Measurements from ENCODE around the gene HEMK1.

Gene HEMK1

DNA sequence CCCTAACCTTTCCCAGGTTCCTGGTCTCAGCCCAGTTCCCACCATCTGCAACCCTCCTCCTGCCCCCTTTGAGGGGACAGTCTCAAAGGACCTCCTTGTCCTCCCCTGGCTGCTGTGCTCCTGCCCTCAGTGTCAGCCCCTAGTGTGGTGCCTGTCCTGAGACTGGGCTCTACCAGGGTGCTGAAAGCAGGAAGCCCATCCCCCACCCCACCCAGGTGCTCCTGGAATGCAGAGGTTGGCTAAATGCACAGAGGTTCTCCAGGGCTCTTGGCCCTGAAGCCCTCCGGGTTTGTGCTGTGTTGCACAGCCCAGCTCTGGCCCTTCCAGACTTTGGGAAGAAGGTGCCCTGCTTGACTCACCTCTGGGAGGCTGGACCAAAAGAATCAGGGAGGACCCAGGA is 23.5 kb upstream of the HEMK1 start:
- DNase-seq (ENCODE audit: low spot score): no peak

DNA sequence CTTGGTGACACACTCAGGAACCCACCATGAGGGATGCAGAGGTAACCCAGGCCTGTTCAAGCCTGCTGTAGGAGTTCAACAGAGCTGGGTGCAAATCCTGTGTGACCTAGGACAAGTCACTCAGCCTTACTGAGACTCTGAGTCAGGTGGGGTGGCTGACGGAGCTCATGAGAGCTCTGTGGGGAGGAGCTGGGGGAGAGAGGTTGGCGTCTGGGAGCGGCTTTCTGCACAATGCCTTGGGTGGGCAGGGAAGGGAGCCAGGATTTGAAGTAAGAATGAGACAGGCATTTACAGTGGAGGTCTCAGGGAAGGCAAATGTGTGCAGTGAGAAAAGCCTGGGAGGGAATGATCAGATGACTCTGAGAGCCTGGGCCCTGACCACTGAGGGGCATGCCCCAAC is 20.1 kb upstream of the HEMK1 start:
- no peak for DNase-seq (ENCODE audit: low spot score)

DNA sequence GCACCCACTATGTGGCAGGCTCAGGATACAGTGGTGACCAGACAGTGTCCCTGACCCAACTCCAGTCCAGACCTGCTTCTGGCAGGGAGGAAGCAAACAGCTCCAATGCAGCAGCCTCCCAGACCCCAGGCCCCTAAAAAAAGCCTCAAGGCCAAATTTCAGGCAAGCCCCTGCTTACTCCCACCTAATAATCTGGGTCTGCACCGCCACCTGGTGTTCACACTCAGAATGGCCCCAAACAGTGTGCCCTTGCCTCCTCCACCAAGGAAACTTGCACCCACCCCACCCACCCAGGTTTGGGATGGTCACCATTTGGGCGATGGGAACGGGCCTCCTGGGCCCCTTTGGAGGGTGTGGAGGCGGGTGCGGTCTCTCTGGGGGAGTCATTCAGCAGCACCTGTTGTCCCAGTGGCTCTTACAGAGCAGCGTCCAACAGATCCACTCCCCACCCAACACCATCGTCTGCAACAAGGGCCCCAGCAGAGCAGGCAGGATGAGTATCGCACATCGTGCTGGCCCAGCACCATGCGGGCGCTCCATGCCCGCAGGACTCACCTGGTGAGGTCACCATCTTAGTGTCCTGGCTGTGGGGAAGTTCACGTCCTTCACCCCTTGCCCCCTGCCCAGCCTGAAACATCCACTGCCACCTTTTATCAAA is 19.1 kb upstream of the HEMK1 start:
- peak; percentile 78 for DNase-seq (ENCODE audit: low spot score)

DNA sequence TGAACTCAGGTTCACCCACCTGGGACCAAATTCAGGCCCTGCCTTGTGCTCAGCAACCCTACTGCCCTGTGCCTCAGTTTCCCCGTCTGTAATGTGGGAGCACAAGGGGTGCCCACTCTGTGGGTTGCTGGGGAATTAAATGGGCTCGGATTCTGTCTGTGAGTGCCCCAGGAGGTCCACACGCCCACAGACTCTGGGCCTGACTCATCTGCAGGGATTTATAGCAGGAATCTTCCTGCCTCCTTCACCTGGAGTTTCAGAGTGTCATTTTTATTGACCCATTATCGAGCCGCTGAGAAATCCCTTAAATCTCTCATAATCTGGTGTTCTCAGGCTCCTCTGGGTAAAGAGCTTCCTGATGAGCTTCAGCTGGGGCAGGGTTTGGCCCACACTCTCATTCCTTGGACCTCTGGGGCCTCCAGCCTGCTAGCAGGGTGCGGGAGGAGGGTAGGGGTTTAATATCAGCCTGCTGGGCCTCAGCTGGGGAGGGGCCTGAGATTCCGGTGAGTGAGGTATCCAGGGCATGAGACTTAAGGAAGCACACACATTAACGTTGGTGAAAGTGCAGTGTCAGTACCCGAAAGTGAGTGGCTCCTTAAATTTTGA is 18.2 kb upstream of the HEMK1 start:
- no peak for DNase-seq (ENCODE audit: low spot score)

DNA sequence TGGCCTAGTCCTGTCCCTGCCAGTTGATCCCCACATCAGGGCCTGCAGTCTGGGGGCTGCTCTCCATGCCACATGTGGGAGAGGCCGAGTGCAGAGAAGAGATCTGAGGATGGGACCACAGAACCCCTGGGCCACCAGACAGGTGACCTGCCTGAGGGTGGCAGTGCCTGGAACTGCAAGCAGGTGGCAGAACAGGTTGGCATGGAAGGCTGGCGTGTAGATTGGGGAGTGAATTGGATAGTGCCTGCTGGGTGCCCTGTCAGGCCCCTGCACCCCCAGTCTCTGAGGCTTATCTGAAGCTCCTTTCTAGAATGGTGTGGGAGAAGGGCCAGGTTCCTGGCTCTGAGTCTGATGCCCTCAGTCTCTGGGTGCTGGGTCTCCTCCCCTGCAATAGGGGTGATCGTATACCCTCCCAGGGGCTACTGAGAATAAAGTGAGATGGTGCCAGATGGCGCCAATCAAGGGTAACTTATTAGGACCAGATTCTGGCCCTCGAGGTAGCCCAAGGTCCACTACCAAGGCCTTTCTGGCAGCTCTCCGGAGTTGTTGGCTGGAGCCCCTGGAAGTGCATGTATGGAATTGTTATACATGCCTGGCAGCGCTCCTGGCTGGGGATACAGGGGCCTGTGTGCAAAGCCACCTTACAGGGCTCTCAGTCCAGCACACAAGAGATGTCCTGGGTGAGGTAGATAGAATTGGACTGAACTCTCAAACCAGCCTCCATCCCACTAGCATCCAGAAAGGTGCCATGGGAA is 17.5 kb upstream of the HEMK1 start:
- no peak for DNase-seq (ENCODE audit: low spot score)

DNA sequence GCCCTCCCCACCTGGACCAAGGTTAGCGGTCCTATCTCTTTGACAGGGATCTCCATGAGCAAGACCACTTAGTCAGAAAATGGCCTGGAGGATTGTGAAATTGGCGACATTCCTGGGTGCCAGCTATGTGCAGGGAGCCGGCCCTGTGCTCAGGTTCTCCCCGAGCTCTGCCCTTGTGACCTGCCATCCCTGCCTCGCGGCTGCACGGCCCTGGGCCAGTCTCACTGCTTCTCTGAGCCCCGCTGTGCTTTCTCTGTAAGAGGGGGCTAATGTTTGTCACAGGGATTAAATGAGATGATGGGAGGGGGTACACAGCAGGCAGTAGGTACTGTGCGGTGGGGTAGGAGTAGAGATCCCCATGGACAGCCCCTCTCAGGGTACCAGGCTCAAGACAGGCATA is 16.7 kb upstream of the HEMK1 start:
- no peak for DNase-seq (ENCODE audit: low spot score)

DNA sequence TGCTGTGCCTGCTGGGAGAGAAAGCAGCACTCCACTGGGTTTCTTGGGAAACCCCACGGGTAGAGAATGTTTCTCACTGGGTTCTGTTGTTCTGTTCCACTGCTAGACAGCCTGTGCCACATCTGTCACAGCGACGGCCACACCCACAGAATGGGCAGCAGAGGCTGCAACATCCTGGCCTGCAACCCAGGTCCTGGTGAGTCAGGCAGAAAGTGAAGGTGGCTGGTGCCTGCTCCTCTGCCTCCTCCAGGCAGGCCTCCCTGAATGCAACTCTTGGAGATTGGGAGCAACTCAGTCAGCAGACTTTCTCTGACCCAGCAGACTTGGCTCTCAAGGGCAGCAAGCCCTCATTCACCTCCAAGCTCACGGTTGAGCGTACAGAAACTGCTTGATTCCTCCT is 14.8 kb upstream of the HEMK1 start:
- no peak for DNase-seq (ENCODE audit: low spot score)

DNA sequence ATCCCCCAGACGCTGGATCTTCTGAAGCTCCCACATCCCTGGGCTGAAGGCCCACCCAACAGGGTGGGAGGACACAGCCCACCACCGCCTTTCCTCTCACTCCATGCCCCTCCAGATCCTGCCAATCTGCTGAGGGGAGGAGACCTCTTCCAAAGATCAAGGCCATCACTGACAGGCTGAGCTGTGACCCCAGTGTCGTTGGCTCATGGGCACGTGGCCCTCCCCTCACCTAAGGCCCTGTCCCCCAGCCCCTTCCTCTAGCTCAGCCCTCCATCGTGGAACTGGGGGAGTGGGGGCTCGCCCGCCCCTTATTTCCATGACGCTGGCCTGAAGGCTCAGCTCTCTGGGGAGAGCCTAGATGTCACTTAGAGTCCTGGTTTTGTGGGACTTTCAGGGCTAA is 12.2 kb upstream of the HEMK1 start:
- no peak for DNase-seq (ENCODE audit: low spot score)

DNA sequence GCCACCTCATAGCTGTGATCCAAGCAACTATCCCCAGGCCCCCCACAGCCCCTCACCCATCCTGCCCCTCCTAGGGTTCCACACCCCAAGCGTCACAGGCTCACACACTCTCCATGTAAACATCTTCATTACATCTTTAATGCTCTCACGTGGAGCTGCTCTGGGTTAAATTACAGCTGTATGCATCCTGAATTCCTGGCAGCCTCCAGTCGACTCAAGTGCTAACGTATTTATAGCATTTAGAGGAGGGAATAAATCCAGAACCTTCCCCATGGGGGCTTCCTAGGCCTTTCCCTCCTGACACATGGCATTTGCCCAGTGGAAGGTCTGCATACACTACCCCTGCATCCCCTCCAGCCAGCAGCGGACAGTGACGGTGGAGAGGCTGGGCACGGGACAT is 11.4 kb upstream of the HEMK1 start:
- no peak for DNase-seq (ENCODE audit: low spot score)

DNA sequence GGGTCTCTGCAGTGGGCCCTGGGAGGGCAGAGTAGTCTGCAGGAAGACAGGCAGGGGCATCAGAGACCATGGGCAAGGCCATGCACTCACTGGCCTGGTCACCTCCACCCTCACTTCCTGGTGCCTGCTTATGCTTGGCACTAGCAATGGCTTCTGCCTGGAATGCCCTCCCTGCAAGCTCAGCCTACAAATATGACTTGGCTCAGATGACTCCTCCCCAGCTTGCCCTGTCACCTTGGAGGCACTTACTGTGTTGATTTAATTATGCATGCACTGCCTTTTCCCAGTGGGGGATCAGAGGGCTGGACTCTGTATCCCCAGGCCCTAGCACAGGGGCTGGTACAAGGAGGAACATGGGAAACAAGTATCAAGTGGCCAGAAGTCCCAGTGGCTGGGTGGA is 9.6 kb upstream of the HEMK1 start:
- DNase-seq (ENCODE audit: low spot score): no peak

DNA sequence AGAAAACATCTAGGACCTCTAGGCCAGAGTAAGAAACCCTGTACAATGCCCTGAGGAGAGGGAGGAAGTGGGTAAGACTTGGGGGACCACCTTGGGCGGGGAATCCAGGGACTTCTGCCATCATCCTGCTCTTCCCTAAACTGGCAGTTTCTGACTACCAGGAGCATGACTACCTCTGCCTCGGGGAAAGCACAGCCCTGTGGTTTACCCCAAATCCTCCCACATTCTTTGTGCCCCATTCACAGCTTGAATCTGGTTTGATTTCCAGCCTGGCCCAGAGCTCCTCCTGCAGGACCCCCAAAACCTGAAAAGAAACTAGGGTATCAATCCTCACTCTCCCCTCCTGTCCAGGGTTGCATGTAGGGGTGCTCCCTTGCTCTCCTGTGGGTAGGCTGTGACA is 6.5 kb upstream of the HEMK1 start:
- DNase-seq (ENCODE audit: low spot score): no peak

DNA sequence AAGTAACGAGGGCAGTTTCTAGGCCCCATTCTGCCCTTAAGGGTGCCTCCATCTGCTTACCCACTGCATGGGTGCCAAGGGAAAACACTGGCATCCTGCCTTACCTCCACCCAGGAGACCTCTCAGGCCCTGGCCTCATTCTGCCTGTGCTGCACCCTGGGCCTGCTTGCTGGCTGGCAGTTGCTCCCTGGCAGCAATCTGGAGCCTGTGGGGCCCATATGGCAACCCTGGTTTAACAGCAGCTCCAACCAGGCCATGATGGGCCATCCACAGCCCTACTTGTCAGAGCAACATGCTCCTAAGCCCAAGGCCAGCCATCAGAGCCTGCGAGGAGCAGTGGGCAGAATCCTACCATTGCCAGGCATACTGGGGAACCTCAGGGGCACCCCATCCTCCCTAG is 5.5 kb upstream of the HEMK1 start:
- no peak for DNase-seq (ENCODE audit: low spot score)

DNA sequence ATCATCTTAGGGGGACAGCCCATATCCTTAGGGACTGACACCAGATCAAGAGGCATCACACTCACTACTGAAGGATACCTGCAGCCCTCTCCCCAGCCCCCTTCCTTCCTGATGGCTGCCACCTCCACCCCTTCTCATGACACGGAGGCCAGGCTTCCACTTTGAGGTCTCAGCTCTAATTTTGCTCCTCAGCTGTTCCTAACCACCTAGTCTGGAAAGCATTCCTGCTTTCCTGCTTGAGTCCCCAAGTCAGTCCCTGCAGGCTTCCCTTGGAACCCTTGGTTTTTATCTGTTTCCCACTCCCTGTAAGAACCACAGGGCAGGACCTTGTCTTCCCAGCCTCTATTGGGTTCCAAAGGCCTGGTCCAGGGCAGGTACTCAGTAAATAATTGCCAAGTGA is 5.0 kb upstream of the HEMK1 start:
- DNase-seq (ENCODE audit: low spot score): no peak

DNA sequence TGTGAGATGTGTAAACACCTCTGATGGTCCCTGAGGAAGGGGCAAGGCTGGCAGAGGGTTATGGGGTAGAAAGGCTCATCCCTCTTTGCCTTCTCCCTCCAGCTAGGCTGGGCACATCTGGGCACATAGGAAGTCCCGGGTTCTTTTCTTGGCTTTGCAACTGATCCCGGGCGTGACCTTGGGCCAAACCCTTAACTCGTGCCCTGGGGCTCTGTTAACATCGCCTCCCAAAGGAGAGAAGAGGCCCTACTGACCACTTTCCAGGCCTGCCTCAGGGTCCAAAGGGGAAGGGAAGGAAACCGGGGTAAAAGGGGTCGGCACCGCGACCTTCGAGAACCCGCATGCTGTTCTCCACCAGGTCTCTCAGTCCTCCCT is 2.3 kb upstream of the HEMK1 start:
- no peak for DNase-seq (ENCODE audit: low spot score)

DNA sequence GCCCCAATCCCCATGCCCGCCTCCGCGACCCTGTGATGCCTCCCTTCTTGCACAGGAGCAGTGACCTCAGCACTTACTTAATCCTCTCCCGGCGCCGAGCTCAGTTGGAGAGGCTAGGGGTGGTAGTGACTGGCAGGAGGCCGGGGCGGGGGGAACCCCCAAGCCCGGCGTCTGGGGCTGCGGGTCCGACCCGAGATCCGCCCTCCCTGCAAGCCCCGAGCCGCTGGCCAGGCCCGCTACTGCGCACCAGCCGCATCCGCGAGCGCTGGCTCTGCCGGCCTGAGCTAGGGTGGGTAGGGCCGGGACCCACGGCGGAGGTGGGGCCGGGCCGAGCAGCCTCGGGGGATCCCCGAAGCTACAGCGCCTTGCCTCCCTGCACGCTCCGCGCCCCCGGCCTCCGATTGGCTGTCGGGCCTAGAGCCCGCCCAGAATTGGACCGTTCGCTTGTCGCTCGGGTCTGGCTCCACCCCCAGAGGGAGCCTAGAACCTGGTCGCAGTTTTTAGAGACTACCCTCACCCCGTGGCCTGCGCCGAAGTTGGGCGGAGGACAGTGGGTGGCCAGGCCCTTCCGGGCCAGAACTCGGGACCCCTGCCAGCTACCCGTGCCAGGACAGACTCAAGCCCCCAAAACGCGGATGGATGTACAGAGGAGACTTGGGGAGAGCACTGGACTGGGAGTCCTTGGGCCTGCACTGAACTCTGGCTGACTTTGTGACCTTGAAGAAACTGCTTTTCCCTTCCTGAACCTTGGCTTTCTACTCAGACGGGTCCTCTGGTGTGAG is 1.7 kb upstream of the HEMK1 start, which contains the start of gene C3orf18:
C3orf18 (minus strand) TSS at position 362 of the 782 bp plus-strand sequence. CDS start 2,048 bp downstream, outside the sequence.
- DNase-seq (ENCODE audit: low spot score): peak; percentile 91

DNA sequence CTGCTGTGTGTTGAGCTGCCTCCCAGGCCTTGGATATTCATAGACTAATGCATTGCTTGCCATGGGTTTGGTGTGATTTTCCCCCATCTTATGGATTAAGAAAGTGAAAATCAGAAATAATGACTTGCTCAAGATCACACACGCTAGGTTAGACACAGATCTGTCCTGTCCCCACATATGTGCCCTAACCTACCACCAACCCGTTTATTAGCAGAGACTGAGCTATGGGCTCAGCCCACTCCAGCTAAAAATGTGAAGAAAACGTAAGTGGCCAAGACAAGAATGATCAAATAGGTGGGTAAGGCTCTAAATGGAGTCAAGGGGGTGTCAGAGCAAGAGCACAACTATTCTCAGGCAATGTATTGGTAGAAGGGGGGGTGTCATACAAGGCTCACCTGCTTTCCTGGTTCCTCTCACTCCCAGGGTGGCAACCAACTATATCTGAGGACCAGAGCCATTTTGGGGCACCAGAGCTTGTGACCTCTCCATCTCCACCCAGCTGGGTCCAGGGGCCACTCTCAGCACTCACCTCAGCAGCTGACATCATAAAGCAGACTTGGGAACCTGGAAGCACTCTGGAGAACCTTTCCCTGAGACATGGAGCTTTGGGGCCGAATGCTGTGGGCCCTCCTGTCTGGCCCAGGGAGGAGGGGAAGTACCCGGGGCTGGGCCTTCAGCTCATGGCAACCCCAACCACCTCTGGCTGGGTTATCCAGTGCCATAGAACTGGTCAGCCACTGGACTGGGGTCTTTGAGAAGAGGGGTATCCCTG is 1.4 kb downstream of the HEMK1 start:
- no peak for DNase-seq (ENCODE audit: low spot score)

DNA sequence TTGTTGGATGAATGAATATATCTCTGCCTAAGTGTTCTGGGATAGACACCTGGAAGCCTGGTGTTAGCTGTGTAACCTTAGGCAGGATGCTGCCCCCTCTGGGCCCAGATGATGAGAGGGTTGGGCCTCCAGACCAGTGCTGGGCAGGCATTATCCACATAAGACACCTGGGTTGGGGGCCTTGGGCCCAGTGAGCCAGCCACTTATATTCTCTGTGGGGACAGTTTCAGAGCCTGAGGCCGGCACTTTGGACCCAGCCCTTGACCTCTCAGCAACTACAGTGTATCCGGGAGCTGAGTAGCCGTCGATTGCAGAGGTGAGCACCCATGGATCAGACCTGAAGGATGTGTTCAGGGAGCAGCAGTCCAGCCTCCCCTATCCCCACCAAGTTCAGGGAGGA is 2.2 kb downstream of the HEMK1 start:
- DNase-seq (ENCODE audit: low spot score): no peak

DNA sequence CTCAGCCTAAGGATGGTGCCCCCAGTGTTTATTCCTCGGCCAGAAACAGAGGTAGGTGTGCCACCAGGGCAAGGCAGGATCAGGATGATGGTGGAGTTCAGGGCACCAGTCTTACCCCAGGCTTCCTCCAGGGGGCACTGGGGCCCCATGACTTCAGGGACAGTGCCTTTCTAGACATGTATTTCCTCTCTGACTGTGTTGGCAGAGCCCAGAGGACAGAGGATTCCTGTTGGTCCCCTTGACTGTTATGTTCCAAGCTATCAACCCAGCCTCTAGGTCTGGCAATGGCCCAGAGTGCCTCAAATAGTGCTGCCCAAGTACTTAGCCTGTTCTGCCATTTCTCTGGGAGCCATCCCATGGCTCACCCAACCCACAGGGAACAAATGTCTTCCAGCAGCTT is 2.8 kb downstream of the HEMK1 start:
- peak; percentile 77 for DNase-seq (ENCODE audit: low spot score)

DNA sequence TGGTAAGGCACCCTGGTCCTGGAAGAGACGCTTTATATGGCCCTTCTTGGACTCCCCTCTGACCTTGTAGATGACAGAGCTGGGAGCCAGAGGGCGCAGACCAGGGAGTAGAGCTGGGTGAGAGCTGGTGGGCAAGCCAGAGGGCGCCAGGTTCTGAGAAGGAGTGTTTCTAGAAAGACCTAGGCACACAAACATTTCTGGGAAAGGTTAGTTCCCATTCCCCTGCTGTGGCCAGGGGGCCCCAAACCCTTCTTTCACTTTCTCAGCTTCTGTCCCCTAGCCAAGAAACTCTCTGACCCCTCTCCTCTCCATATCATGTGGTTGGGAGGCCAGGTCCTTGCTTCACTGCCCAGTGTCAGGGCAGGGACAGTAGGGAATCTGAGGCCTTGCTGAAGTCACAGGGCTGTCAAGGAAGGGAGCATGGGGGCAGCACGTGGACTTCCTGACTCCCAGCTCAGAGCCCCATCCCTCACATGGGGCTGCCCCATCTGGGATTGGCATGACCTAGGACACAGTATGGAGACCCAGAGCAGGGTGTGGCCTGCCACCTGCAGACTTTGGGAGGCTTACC is 3.6 kb downstream of the HEMK1 start:
- no peak for DNase-seq (ENCODE audit: low spot score)

DNA sequence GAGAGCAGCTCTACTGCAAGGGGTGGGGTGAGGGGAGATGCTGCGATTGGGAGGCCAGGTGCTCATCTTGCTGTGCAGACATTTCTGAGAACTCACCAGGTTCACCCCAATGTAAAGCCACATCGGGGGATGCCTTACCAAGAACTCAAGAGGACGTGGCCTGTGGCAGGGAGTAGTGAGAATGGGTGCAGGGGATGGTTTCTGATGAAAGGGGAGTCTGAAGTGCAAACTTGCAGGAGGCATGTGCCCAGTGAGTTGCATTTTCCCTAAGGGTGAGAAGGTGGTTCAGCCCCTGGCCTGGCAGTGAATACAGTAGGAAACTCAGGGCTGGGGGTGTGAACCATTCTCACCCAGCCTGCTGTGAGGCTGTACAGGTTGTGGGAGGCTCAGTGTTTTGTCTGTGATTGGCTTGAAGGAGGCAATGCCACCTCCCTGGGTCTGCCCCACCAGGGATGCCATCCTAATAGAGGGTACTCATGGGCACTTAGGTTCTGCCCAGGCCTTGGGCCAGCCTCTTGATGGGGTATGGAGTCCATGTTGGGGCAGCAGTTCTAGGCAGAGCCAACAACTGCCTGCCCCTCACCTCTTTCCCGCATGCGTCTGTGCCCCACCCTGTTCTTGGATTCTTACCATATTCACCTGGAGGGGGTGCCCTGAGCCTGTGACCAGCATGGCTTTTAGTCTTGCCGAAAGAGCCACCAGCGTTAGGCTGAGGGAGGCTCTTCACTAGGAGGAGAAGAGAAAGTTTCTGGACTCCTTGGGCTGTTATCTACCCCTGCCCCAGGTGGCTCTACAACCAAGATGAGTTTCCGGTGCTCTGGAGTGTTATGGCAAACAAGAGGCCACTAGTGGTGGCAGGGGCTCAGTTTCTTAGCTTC is 4.5 kb downstream of the HEMK1 start:
- DNase-seq (ENCODE audit: low spot score): no peak

DNA sequence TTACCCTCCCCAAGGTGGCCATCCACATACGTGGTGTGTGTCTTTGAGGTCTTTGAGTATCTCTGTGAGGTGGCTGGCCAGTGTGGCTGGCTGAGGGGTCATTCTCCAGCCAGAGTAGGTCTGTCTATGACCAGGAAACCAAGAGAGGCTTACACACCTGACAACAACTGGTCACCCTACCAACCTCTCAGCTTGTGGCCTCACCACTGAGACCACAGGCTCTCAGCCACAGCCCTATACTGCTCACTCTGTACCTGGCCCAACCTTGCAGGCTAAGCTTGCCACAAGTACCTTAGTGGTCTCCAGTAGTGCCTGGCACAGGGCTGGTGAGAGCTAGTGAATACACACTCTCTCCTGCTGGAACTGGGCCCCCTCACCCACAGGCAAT is 5.1 kb downstream of the HEMK1 start:
- DNase-seq (ENCODE audit: low spot score): no peak

Measured in left forelimb (tissue), 1 donor.